ENCODE results near the gene DGAT2L6.

The DGAT2L6 gene

GRCh38 chrX:70176938-70177533, at the start of gene DGAT2L6:
Gene DGAT2L6, plus strand, starts transcription at chrX:70177483. Its CDS starts 100 bp downstream, at chrX:70177583.
- DNase-seq (ENCODE audit: low read depth) = no peak
- no peak for TF ChIP-seq CTCF (IDR thresholded peaks at IDR 0.05; ENCODE audit: low read length, missing control alignments)
- no peak within 1 kb of the TSS for H3K4me3 ChIP-seq (replicated peaks; ENCODE audit: low read depth, low read length)

GRCh38 chrX:70128071-70128470, 49.2 kb upstream of the DGAT2L6 start:
- TF ChIP-seq CTCF (IDR thresholded peaks at IDR 0.05; ENCODE audit: low read length, missing control alignments) = no peak
- no peak overlapping the region for H3K4me3 ChIP-seq (replicated peaks; ENCODE audit: low read depth, low read length)
- DNase-seq (ENCODE audit: low read depth) = no peak

GRCh38 chrX:70129816-70130215, 47.5 kb upstream of the DGAT2L6 start:
- TF ChIP-seq CTCF (IDR thresholded peaks at IDR 0.05; ENCODE audit: low read length, missing control alignments) = peak; percentile 18
- DNase-seq (ENCODE audit: low read depth) = peak; percentile 31
- H3K4me3 ChIP-seq (replicated peaks; ENCODE audit: low read depth, low read length) = no peak overlapping the region

GRCh38 chrX:70132224-70132623, 45.1 kb upstream of the DGAT2L6 start:
- peak; percentile 1 for DNase-seq (ENCODE audit: low read depth)

GRCh38 chrX:70132877-70133302, 44.4 kb upstream of the DGAT2L6 start:
- no peak for TF ChIP-seq CTCF (IDR thresholded peaks at IDR 0.05; ENCODE audit: low read length, missing control alignments)
- no peak for DNase-seq (ENCODE audit: low read depth)
- H3K4me3 ChIP-seq (replicated peaks; ENCODE audit: low read depth, low read length) = peak overlapping the region; percentile 85

More at GRCh38 chrX:70132224-70132623, 45.1 kb upstream of the DGAT2L6 start:
- TF ChIP-seq CTCF (IDR thresholded peaks at IDR 0.05; ENCODE audit: low read length, missing control alignments) = no peak
- no peak overlapping the region for H3K4me3 ChIP-seq (replicated peaks; ENCODE audit: low read depth, low read length)

- H3K4me3 ChIP-seq (replicated peaks; ENCODE audit: low read depth, low read length) = peak within 1 kb of the TSS; percentile 85
- peak; percentile 85 for DNase-seq (ENCODE audit: low read depth)
- TF ChIP-seq CTCF (IDR thresholded peaks at IDR 0.05; ENCODE audit: low read length, missing control alignments) = peak; percentile 53
Measured at GRCh38 chrX:70133303-70134115, 43.8 kb upstream of the DGAT2L6 start, which contains the start of gene IGBP1. Gene IGBP1, plus strand, starts transcription at chrX:70133447. Its CDS starts 501 bp downstream, at chrX:70133948.
